ENCODE measurements around the gene C11orf91.

- TF ChIP-seq CTCF (conservative IDR thresholded peaks at IDR 0.05; ENCODE audit: low read depth, low read length) (no peak), EZH2 (IDR thresholded peaks at IDR 0.05; ENCODE audit: borderline replicate concordance, low read depth, low read length, poor library complexity, severe bottlenecking) (no peak)
Measured at GRCh38 chr11:33682019-33682418, 18.6 kb downstream of the C11orf91 start.
